ELF-1 (cell line): ENCODE data around the gene STOM.

Source experiments
- DNase-seq: peaks from one replicate; pipeline ENCODE4 v3.0.0-alpha.2; 2016; ENCODE audit warnings: low read depth, low spot score

The STOM gene

DNA sequence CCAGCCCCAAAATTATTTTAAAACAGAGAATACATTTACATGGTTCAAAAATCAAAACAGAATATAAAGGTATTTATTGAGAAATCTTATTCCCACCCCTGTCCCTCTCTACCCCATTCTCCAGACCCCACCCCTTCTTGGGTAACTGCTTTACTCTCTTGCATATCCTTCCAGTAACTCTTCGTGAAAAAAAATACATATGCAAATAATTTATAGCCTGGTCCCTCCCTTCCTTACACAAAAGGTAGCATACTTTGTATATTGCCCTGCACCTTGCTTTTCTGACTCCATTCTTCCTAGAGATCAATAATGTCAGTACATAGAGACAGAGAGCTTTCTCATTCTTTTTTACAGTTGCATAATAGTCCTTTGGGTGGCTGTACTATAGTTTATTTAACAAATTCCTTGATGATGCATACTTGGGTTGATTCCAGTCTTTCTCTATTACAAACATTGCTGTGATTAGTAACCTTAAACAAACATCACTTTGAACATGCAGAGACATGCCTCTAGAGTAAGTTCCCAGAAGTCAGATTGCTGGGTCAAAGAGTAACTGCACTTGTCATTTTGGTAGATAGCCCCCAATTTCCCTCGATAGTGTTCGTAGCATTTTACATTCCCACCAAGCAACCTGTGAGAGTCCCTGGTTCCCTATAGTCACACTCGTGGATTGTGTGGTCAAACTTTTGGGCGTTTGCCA is 47.9 kb downstream of the STOM start:
- no peak for DNase-seq

DNA sequence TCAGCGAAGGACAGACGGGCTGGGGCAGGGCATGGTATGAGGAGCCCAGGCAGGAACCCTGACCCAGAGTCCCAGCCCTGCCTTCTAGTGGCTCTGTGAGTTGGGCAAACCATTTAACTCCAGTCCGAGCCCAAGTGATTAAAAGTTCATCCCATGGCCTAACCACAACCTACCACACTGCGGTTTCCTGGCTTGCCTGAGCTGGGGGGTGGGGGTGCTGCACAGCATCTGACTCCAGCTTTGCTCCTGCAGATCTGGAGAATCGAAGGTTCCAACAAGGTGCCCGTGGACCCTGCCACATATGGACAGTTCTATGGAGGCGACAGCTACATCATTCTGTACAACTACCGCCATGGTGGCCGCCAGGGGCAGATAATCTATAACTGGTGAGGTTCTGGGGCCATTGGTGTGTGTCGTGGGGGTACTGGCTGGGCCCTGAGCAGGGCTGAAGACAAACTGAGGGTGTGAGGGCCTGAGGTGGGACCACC is 49.0 kb downstream of the STOM start:
- DNase-seq = no peak

DNA sequence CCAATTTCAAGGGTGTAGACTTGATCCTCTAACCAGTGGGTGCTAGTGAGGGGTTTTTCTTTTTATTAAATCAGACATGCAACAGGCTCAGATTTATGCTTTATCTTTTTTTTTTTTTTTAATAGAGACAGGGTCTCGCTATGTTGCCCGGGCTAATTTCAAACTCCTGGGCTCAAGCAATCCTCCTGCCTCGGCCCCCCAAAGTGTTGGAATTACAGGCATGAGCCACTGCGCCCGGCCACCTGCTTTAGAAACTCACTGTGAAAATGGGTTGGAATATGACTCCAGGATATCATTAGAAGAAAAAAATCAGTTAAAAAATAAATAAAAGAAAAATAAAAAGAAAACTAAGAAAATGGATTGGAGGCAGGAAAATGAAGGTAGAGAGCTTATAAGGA is 50.7 kb downstream of the STOM start:
- no peak for DNase-seq

DNA sequence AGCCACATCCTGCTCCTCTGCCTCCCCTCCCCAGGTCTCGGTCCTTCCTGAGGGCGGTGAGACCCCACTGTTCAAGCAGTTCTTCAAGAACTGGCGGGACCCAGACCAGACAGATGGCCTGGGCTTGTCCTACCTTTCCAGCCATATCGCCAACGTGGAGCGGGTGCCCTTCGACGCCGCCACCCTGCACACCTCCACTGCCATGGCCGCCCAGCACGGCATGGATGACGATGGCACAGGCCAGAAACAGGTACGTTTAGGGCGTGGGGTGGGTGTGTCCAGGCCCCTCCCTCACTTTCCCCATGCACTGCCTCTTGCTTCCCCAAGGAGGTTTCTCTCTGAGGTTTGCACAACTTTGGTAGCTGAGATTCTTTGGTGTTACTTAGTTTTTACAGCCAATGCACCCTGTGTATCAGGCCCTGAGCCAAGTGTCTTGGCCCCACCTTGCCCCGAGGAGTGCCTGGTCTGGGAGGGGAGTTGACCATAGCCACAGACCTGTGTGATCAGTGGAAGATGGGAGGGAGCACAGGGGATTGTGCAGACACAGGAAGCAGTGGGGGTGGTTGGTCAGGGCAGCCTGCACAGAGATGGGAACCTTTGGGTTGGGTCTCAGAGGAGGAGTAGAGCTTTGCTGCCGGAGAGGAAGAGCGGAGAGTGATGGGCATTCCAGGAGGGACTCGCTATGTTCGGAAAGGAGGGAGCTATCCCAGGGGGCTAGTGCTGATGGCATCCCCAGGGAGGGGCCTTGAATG is 51.2 kb downstream of the STOM start:
- no peak for DNase-seq

DNA sequence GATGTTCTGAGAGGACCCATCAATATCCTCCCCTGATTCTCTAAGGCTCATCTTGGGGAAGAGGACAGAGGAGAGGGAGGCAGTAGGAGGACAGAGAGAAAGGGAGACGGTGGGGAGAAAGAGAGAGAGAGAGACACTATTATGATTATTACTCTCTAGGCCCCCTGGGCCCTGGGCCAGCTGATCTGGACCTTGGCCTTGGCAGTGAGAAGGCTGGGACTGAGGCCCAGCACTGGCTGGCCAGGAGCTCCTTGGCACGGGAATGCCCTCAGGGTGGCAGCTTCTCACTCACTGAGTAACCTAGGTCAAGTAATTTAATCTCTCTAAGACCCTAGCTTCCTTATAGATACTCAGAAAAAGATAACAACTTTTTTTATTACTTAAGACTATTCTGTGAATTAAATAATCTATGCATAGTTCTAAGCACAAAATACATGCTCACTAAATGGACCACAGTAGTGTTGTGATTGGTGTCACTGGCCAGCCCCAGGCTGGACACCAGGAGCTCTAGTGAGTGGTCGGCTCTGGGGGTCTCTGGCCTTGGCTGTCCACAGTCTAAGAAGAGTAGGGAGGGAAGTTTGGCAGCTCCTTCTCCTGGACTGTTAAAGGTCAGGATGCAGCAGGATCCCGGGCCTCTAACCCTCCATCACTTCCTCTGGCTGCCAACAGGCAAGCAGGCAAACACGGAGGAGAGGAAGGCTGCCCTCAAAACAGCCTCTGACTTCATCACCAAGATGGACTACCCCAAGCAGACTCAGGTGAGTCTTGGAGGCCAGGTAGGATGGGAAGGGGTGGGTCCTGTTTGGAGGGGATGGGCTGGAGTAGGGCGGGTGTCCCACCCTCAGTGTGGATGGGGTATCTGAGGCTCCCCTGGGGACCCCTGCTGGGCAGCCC is 52.1 kb downstream of the STOM start:
- no peak for DNase-seq

DNA sequence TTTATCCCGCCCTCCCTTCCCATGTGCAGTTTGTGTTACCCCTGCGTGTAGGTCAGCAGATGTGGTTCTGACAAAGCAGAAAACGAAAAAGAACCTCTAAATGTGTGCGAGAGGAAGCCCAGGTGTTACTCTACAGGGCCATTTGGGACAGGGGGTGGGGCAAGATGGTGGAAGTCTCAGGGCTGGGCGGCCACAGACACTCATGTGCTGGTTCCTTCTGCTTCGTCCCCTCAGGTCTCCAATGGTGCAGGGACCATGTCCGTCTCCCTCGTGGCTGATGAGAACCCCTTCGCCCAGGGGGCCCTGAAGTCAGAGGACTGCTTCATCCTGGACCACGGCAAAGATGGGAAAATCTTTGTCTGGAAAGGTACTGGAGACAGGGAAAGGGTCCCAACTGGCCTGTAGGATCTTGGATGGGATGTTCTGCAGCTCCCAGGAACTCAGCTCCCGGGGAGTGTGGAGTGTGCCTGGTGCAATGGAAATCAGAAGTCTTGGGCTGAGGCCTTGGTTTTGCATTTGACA is 53.1 kb downstream of the STOM start:
- DNase-seq = no peak

DNA sequence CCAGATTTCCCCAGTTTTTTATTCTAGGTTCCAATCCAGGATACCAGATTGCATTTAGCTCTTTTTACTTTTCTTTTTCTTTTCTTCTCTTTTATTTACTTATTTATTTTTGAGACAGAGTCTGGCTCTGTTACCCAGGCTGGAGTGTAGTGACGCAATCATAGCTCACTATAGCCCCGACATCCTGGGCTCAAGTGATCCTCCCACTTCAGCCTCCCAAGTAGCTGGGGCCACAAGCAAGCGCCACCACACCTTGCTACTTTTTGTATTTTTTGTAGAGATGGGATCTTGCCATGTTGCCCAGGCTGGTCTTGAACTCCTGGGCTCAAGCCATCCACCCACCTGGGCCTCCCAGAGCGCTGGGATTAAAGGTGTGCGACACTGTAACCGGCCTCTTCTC is 53.7 kb downstream of the STOM start:
- DNase-seq = no peak

DNA sequence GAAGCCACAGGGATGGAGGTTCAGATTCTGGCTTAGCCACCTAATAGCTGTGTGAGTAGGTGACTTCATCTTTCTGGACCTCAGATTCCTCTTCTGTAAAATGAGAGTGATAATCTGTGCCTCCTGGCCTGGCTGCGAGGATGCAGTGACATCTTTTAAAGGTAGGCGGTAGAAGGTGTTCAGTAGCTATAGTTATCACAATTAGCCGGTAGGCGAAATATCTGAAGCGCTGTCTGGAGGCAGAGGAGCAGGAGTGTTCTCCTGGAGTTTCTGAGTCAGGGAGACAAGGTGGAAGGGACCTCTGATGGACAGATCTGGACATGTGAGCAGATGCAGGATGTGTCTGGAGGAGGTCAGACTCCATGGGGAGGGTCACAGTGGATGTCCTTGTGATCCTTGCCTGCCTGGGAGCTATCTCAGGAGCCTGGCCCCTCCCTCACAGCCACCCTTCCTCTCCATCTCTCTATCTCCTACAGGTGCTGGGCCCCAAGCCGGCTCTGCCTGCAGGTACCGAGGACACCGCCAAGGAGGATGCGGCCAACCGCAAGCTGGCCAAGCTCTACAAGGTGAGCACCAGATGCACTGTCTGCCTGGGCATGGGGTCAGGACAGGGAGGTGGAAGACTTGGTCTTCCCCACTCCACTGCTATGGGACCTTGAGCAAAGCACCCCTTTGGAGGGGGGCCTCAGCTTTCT is 56.4 kb downstream of the STOM start:
- DNase-seq = no peak

DNA sequence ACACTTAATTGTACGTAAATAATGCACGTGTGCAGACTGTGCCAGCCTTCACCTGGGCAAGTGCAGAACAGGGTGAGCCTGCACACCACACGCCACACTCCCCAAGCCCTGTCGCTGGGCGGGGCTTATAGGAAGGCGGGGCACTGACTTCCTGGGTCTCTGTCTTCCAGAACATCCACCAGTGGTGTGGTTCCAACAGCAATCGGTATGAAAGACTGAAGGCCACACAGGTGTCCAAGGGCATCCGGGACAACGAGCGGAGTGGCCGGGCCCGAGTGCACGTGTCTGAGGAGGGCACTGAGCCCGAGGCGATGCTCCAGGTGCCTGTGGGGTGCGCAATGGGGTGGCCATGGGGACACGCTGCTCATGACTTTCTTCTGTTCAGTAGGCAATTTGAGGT is 57.9 kb downstream of the STOM start:
- DNase-seq = no peak

DNA sequence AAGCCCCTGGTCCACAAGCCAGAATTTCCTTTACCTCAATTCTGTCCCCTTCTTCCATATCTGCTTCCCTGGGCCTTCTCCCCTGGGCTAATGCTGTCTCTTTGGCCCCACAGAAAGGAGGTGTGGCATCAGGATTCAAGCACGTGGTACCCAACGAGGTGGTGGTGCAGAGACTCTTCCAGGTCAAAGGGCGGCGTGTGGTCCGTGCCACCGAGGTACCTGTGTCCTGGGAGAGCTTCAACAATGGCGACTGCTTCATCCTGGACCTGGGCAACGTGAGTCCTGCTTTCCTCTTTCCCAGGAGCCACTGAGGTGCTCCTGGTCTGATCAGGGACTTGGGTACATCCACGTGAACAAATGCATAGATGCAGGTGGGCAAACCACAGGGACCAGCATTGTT is 59.5 kb downstream of the STOM start:
- DNase-seq = no peak

DNA sequence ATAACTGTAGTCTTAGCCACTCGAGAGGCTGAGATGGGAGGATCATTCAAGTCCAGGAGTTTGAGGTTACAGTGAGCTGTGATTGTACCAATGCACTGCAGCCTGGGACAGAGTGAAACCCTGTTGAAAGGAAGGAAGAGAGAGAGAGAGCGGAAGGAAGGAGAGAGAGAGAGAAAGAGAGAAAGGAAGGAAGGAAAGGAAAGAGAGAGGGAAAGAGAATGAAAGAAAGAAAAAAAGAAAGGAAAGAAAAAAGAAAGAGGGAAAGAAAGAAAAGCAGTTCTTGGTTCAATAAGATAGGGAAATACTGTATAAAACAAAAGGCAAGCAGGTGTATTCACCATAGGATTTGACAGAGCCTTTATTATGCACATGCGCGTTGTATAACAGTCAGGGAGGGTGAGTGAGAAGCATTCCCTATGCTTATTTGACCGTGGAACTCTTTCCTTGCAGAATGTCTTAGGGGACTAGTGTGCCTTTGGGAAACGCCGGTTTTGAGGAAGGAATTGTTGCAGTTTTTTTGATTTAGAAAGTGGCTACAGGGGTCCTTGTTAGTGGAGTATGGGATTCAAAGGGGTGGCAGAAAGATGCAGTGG is 60.1 kb downstream of the STOM start:
- DNase-seq = no peak

DNA sequence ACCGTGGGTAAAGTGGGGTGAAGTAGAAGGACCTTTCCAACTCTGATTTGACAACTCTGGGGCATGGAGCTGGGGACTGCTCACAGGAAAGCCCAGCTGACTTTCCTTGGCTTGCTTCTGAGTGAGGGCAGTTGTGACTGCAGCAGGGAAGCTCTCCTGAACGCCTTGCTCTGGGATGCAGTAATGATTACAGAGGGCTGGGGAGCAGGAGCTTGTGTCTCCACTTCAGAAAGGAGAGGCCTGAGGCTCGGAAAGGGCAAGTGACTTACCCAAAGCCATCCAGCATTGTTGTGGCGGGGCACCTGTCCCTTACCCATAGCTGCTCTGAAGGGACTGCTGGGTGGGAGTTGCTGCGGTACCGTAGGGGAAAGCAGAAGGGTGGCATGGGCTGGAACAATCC is 60.9 kb downstream of the STOM start:
- DNase-seq = no peak

DNA sequence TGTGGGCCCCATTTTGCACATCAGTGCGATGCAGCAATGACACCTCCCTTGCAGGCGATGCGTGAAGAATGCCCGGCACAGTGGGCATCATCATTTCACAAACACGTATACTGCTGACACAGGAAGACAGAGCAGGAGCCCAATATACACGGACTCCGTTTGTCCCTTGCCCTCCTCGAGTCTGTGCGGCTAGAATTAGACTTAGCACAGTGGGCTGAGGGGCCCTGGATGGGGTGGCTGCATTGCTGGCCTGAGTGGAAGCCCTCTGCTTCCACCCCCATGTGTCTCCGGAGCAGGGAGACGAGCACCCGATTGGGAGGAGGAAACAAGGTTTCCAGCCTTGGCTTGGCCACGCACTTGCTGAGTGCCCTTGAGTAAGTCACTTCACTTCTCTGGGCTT is 61.3 kb downstream of the STOM start:
- no peak for DNase-seq

DNA sequence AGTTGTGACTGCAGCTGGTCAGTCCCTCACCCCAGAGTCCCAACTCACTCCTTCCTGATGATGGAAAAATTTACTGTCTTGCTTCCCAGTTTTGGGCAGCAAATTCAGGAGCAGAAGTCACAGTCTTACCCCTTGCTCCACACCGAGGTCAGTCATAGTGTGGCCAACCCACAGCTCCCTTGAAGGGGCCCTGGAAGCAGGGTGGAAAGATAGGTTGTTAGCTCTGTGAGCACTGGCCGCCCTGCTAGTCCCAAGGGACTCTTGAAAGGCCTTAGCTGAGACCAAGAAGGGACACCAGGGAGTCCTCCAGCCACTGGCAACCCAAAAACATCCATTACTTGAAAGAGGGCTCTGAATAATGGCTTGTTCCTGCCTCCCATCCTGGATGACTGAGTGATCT is 62.1 kb downstream of the STOM start:
- DNase-seq = no peak

DNA sequence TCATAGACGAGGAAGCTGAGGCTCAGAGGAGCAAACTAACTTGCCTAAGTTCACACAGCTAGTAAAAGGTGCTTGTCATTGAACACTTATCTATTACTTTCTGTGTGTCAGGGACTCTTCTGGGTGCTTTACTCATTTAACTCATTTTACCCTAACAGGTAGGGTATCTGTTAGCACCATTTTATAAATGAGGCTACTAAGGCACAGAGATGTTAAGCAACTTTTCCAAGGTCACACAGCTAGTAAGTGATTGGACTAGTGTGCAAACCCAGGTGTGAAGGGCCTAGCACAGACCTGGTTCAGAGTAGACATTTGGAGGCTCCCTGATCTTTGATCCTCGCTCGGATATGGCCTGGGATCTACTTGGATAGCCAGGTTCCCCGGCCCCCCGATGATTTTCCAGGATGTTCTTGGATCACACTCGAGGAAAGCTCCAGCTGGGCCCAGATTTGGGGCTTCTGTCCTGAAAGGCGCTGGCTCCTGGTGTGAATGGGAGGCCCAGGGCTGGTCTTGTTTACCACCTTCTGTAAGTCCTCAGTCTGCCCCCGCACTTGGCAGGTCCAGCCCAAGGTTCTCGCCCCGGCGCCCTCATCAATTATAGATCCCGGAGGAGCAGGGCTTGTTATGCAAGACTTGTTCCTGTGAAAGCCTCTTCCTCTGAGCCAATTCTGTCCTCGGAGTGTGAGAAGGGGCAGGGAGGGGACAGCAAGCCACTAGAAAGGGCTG is 64.6 kb downstream of the STOM start:
- no peak for DNase-seq

DNA sequence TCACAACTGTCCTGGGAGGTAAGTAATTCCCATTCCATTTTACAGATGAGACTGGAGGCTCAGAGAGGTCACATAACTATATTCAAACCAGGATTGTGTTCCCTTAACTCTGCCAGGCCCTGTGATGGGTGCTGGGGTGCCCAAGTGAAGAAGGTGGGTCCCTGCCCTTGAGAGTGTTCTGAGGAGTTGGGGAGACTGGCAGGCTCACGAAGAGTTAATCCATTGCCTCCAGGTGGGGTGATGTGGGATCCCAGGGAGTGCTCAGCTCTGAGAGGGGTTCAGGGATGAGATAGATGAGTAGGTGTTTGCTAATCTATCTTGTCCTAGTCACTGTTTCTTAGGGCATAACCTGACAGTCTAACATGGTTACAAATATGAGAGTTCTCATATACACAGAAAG is 65.3 kb downstream of the STOM start:
- no peak for DNase-seq

DNA sequence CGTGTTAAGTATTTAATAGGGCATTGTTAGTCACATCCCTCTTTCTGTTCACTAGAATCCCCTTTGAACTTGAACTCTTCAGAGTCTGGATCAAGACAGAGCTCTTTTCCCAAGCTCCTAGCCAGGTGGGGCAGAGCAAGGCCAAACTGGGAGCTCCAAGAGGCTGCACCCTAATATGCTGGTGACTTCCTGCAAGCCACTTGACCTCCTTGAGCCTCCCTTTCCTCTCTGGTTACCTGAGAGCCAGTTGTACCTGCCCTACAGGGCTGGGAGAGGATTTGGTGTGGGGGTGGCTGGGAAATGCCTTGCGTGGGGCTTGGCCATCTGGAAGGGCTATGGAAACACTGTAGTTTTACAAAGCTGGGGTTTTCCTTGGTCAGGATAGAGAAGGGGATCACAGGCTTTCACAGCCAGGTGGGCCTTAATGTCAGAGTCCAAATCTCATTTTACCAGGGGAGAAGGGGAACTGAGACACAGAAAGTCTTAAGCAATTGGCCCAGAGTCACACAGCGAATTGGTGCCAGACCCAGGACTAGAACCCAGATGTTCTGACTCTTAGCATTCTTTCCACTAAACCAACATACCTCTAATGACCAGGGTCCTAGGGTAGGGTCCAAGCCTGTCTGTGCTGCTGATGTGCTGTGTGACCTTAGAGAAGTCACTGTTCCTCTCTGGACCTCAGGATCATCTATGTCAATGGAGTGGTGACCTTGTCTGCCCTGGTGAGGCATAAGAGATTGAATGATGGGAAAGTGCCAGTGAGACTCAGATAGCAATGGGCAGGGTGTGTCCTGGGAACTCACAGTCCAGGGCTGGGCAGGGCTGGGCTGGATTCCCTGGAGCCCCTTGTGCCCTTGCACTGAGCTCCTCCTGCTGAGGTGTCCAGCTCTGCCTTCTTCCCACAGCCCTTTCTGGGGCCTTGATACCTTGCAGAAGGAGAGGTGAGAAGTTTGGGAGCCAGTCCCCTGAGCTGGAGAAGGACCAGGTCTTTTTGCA is 66.3 kb downstream of the STOM start:
- DNase-seq = no peak

DNA sequence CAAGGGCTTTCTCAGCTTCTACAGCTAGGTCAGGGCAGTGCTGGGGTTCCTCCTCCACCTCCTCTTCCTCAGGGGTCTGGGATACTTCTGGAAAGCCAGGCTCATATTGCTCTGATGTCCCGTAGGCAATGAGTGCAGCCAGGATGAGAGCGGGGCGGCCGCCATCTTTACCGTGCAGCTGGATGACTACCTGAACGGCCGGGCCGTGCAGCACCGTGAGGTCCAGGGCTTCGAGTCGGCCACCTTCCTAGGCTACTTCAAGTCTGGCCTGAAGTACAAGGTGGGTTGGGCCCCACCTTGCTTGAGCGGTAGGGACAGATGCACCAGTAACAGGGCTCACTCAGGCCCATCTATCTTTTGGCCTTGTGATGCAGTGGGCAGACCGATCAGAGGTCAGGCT is 67.3 kb downstream of the STOM start:
- DNase-seq = no peak

DNA sequence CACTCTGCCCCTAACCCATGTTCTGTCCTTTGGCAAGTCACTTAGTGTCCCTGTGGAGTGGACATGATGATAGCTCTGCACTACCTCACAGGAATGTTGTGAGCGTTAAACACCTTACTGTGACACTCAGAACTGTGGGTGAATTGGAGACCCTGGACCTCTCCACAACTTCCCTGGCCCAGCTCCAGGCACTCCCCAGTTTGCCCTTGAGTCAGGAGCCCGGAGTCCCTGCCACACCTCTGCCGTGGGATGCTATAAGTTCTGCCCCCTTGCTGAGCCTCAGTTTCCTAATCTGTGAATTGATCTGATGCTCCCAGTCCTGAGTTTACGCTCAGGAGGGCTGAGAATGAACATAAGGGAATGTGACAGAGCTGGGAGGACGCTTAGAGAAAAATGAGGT is 67.7 kb downstream of the STOM start:
- DNase-seq = no peak
